Measurements from ENCODE around the gene LRRC74B.

LRRC74B gene

GRCh38 chr22:21014202-21014725 is 31.5 kb upstream of the LRRC74B start:
- peak; percentile 96 for DNase-seq

GRCh38 chr22:21014726-21015465 is 30.9 kb upstream of the LRRC74B start, which contains the start of gene P2RX6:
P2RX6 (plus strand) TSS chr22:21015165; CDS start chr22:21015175, 10 bp downstream.
- peak; percentile 56 for DNase-seq

DNA sequence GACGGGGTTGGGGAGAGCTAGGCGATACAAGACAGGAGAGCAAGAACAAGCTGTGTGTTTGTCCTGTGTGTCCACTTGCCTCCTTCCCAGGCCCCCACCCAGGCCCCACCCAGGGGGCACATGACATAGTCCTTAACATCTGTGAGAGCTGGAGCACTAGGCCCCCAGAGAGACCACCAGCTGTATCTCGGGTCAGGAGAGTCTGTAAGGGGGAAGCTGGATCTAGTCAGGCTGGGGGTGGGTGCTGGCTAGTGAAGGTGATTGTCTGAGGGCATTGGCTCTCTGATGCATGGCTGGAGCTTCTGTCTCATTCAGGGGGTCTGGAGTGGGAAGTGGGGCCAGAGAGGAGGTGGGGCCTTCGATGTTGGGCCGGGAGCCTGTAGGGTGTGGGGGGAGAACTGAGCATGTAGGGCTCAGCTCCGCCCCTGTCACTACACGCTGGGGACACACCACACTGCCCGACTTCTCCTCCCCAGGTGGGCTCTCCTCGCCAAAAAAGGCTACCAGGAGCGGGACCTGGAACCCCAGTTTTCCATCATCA is 30.2 kb upstream of the LRRC74B start:
- DNase-seq = no peak

- no peak for DNase-seq
Observed at GRCh38 chr22:21016644-21017420, 28.9 kb upstream of the LRRC74B start.

GRCh38 chr22:21018314-21018713 is 27.4 kb upstream of the LRRC74B start:
- DNase-seq = no peak

DNA sequence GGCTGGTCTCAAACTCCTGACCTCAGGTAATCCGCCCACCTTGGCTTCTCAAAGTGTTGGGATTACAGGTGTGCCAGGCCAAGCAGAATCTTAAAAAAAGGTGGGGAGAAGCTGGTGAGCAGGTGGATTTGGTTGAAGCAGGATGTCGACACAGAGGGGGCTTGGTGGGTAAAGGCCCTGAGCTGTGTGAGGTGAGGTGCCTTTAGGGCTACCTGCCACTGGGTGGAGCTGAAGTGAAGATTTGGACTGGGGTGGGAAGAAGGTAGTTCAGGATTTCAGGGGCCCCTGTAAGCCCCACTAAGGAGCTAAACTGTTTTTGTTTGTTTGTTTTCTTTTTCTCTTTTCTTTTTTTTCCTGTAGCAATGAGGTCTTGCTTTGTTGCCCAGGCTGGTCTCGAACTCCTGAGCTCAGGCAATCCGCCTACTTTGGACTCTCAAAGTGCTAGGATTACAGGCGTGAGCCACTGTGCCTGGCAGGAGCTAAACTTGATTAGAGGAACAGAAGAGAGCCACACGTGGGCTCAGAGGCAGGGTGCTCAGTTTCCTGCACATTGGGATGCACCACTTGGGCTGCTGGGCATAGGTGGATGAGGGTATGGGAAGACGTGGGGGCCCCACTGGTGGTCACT is 24.8 kb upstream of the LRRC74B start:
- peak; percentile 27 for DNase-seq

DNA sequence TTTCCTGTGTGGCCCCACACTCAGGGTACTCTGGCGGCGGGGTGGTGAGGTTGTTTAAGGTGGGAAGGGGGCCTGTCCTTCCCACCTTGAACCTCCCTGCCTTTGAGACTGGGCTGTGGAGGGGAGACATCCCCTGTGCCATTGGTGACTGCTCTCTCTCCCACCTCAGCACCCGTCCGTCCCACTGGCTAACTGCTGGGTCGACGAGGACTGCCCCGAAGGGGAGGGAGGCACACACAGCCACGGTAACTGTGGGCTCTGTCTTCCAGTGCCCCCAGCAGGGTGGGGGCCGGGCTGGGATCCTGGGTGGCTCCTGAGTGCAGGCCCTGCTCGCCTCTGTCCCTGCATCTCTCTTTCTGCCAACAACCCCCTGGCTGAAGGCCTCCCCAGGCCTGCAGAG is 23.2 kb upstream of the LRRC74B start:
- no peak for DNase-seq

GRCh38 chr22:21022955-21023614 is 22.7 kb upstream of the LRRC74B start:
- DNase-seq = no peak

GRCh38 chr22:21025266-21025665 is 20.5 kb upstream of the LRRC74B start:
- no peak for DNase-seq

DNA sequence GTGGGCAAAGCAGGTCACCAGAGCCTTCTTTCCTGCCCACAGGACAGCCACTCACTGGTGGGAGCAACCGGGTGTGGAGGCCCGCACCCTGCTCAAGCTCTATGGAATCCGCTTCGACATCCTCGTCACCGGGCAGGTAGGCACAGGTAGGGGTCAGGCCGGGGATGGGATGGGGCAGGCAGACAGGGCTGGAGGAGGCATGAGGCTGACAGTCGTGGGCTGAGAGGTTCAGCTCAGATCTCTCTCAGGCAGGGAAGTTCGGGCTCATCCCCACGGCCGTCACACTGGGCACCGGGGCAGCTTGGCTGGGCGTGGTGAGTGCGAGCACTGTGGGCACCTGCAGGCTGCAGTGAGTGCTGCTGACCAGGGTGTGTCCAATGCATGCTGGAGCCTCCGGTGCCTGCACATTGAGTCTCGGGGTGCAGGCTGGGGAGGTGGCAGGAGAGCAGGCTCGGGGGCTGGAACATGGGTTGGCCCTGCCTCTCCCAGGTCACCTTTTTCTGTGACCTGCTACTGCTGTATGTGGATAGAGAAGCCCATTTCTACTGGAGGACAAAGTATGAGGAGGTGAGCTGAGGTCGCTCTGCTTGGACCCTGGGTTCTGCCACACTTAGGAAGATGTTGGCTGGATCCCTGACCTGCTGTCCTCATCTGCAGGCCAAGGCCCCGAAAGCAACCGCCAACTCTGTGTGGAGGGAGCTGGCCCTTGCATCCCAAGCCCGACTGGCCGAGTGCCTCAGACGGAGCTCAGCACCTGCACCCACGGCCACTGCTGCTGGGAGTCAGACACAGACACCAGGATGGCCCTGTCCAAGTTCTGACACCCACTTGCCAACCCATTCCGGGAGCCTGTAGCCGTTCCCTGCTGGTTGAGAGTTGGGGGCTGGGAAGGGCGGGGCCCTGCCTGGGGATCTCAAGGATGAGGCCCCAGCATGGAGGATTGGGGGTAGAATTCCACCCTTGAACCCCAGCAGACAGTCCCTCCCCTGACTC is 19.7 kb upstream of the LRRC74B start:
- DNase-seq = no peak

GRCh38 chr22:21026783-21027692 is 18.7 kb upstream of the LRRC74B start:
- DNase-seq = peak; percentile 67

DNA sequence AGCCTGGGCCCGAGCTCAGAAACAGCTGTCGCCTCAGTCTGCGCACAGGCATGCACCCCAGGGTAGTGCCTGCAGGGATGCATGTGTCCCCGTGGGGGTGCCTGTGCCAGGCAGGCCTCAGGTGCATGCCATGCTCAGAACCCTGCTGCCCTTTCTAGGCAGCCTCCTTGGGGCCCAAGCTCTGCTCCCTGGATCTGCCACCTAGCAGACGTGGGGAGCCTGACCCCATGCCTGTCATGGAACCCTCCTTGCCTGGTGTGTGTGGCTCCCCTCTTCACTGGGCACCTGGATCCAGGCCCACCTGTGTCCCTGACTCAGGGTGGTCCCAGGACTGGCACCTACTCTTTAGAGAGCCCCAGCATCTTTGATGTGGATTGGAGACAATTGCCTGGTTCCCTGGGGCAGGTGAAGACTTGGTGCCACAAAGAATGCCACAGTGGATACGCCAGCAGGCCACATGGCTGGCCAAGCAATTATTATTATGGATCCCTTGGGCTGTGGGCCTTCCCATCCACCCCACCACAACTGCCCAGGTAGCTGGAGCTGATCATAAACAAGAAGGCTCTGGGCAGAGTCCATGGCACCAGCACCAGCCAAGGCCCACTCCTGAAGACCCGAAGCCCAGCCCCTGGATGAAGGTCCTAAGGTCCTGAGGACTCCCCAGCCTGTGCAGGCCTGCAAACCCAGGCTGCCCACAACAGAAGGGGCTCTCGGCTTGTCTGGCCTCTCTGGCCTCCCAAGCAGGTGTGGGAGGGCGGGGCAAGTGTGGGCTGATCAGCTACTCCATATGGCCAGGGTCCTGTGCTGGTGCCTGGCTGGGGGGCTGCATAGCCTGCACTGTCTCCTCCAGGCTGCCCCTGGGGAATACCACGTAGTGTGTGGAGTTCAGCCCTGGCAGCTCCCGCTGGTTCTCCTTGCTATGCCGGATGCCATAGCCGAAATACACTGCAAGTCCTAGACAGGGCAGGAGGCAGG is 17.2 kb upstream of the LRRC74B start:
- no peak for DNase-seq

DNA sequence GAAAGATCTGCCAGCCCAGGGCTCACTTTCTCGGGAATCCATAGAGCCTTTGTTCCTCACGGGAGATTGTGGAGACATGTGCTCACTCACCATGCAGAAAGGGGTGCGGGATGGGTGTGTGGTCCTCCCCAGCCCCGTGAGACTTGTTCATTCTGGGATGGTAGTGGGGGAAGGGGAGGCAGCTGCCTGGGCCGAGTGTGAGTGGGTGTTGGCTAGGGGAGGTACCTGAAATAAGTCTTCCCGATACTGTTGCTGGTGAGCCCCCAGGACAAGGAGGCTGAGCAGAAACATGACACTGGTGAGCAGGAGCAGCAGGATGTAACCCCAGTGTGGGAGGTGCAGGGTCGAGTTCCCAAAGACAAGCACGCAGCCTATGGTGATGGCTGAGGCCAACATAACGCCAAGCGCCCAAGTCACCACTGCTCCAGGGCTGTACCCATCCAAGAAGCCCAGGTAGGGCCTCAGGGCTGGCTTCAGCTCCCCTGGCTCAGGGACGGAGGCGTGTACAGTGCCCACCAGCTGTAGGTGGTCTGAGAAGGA is 16.2 kb upstream of the LRRC74B start:
- no peak for DNase-seq

DNA sequence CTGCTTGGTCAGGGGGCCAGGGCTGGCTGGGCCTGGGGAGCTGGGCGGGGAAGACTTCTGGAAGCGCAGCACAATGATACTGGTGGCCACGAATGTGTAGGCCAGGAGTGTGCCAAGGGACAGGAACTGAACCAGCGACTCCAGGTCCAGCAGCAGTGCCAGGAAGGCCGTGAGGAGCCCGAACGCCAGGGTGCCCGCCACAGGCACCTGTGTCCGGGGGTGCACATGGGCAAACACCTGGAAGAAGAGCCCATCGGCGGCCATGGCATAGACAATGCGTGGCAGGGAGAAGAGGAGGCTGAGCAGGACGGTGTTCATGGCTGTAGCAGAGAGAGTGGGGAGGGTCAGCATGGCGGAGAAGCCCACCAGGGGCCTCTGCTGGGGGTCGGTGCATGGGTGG is 15.7 kb upstream of the LRRC74B start:
- DNase-seq = no peak

DNA sequence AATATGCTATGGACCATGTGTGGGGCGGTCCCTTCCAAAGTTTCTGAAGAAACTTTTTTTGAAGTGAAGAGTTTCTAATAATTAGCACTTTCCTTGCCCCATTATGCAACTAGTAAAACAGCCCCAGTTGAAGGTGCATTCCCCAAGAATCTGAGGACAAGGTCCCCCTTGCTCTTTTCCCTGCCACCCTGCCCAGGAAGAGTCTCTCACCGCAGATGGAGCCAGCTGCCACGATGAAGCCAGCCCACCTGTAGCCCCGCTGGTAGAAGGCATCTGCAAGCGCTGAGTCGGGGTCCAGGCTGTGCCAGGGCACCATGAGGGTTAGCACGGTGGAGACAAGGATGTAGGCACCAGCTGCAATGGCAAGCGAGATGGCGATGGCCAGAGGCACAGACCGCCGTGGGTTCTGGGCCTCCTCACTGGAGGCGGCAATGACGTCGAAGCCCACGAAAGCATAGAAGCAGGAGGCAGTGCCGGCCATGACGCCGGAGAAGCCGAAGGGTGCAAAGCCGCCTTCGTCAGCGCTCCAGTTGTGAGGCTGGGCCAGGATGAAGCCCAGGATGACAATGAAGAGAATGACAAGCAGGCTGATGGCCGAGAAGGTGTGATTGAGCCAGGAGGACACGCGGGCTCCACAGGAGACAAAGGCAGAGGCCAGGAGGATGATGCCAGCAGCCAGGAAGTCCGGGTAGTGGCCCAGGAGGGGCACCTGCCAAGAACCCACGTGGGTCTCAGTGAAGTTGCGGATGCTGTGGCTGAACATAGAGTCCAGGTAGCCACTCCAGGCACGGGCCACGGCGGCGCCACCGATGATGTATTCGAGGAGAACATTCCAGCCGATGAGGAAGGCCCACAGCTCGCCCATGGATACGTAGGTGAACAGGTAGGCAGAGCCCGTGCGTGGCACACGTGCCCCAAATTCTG is 14.9 kb upstream of the LRRC74B start:
- DNase-seq = no peak

GRCh38 chr22:21031545-21032036 is 14.2 kb upstream of the LRRC74B start:
- no peak for DNase-seq

Measured in NCI-H1092 treated with DMSO at 0.1 percent for 48 hours (cell line).